GM13976 (cell line): ENCODE data around the gene MAN2A1.

ENCODE experiments used
- DNase-seq: peaks from one replicate; pipeline ENCODE4 v3.0.0; 2012; ENCODE audit warnings: low spot score
- in situ Hi-C: fragments of 300-500 bp; cut with MboI; formaldehyde crosslinking; loops from one replicate; pipeline ENCODE4 v1.12.0; 2022; ENCODE audit warnings: low sequenced_read_pairs, mixed read lengths, inconsistent platforms; ENCODE audit not compliant: unreplicated experiment
- TF ChIP-seq, protein P1 (sequence below): IDR thresholded peaks from 2 replicates; pipeline ENCODE4 v1.5.1; 2012; ENCODE audit warnings: borderline replicate concordance, mild to moderate bottlenecking; ENCODE audit not compliant: insufficient read depth; ENCODE audit errors: extremely low read depth, missing control alignments, control extremely low read depth

Gene MAN2A1

DNA sequence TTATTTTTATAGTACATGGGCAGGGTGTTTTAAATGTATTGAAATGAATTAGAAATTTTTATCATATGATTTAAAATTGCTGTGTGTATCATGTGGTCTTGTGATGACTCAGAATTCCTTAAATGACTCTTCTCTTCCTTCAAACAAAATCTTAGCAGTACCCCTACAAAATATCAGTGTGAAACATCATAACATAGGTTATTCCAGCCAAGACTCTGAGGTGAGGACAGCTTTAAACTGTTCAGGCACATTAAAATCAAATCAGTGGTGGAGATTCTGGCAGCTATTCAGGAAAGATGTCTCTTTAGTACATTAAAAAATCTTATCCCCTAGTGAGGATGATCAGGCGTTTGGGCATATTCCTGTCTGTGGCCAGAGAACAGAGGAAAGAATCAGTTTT is 174.0 kb downstream of the MAN2A1 start:
- in situ Hi-C loops, result no loop called here
- TF ChIP-seq, protein P1, sequence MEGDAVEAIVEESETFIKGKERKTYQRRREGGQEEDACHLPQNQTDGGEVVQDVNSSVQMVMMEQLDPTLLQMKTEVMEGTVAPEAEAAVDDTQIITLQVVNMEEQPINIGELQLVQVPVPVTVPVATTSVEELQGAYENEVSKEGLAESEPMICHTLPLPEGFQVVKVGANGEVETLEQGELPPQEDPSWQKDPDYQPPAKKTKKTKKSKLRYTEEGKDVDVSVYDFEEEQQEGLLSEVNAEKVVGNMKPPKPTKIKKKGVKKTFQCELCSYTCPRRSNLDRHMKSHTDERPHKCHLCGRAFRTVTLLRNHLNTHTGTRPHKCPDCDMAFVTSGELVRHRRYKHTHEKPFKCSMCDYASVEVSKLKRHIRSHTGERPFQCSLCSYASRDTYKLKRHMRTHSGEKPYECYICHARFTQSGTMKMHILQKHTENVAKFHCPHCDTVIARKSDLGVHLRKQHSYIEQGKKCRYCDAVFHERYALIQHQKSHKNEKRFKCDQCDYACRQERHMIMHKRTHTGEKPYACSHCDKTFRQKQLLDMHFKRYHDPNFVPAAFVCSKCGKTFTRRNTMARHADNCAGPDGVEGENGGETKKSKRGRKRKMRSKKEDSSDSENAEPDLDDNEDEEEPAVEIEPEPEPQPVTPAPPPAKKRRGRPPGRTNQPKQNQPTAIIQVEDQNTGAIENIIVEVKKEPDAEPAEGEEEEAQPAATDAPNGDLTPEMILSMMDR, result no peak

GRCh38 chr5:109865637-109866036 is 175.9 kb downstream of the MAN2A1 start:
- TF ChIP-seq, protein P1, result no peak
- in situ Hi-C loops, result no loop called here
- DNase-seq, result no peak

More for the DNA sequence above, 174.0 kb downstream of the MAN2A1 start:
- no peak for DNase-seq

DNA sequence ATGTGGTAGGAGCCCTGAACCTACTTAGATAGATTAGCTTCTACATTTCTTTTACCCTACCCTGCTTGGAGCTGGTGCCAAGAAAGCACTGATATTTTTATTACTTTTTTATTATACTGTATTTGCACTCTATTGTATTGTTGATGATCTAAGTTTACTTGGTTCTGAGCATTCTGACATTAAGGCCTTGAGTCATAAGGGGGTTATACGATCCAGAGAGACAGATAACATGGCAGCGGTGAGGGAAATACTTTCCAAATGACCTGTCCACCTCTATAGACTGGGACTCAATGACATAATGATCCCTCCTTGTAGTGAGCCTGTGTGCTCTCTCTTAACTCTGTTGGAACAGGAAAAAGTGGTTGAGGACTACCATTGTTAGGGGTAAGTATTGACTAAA is 176.3 kb downstream of the MAN2A1 start:
- DNase-seq, result no peak
- TF ChIP-seq, protein P1, result no peak

DNA sequence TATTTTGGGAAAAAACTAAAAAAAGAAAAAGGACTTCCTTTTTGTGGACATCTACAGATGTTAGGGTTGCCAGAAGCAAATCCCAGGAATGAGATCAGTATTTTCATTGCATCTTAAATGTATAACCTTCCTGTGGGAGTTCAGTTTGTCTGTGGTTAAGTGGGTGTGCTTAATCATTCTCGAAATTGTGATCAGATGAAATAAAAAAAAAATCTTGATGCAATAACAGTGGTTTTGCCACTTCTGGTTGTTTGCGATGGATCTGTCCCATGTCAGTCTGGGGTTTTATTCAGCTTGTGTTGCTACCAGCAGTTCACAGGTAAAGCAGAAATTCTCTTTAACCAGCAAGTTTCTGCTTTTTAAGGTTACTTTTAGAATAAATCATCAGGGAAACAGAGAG is 179.0 kb downstream of the MAN2A1 start:
- in situ Hi-C loops, result no loop called here
- no peak for DNase-seq
- TF ChIP-seq, protein P1, result no peak

More for the DNA sequence above, 176.3 kb downstream of the MAN2A1 start:
- in situ Hi-C loops, result no loop called here

DNA sequence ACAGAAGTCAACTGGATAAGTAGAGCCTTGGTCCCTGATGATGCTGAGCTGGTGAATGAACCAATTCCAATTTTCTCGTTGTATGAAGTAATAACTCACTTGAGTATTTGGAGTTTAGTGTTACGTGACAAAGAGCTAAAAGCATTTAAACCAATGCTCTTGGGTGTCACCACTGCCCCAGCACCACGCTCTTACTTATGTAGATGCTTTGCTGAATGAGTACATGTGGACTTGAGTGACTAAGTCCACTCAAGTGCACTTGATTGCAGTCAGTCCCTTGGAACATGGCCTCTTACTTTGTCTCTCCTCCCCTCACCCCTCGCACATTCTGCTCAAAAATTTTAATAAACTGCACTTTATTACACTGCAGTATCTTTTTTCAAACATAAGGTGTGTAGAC is 184.0 kb downstream of the MAN2A1 start:
- in situ Hi-C loops, result no loop called here
- no peak for DNase-seq
- TF ChIP-seq, protein P1, result no peak

DNA sequence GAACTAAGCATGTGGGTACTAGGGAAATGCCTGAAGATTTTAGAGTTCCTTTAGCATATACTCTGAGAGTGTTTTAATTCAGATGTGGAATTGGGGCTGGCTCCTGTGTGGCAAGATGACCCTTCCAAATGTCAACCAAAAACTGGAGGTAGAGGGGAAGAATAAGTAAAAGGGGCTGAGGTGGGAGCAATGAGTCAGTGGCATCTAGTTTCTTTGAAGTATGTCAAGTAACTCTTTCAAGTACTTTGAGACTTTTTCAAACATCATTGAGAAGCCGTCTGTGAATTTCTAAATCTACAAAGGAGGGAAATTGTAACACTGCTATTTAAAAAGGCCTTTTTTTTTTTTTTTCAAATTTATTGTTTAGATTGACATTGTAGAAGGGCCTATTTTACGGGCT is 184.4 kb downstream of the MAN2A1 start:
- TF ChIP-seq, protein P1, result no peak
- no peak for DNase-seq
- in situ Hi-C loops, result no loop called here
